Testis (tissue), 5 donors: ENCODE results near the gene LTBP1. TPM values are rescaled to one million over a fixed set of nuclear protein-coding genes. Genes with fewer than 3 reads are reported as not detected.

Source experiments
- DNase-seq: peaks from one replicate; pipeline ENCODE4 v3.0.0-alpha.2; 2019
- H3K27ac ChIP-seq, 2 donors: fragments of 200-600 bp; sonication (generic); one replicate each; pipeline ENCODE4 v1.5.1; 2019
- H3K27me3 ChIP-seq: fragments of 200-600 bp; sonication (generic); one replicate; pipeline ENCODE4 v1.5.1; 2019
- H3K36me3 ChIP-seq: fragments of 200-600 bp; sonication (generic); one replicate; pipeline ENCODE4 v1.5.1; 2017; ENCODE audit warnings: low read depth; ENCODE audit errors: missing control alignments
- H3K4me1 ChIP-seq: fragments of 200-600 bp; sonication (generic); one replicate; pipeline ENCODE4 v1.5.1; 2019
- H3K4me3 ChIP-seq, 2 donors: fragments of 200-600 bp; sonication (generic); one replicate each; pipeline ENCODE4 v1.5.1; 2017 to 2019
- H3K9me3 ChIP-seq: fragments of 200-600 bp; sonication (generic); one replicate; pipeline ENCODE4 v1.5.1; 2017
- CTCF ChIP-seq, 3 experiments: fragments of 450-650 bp in 2 of 3; fragments of 200-600 bp in 1 of 3; sonication (generic) in 1 of 3; IDR thresholded peaks; one replicate each; pipeline ENCODE4 v1.5.1; 2016 to 2019; ENCODE audit warnings: antibody characterized with exemption in 3 of 3, mild to moderate bottlenecking in 2 of 3, moderate library complexity in 1 of 3
- POLR2A ChIP-seq: fragments of 450-650 bp; IDR thresholded peaks from one replicate; pipeline ENCODE4 v1.6.1; 2017; ENCODE audit warnings: antibody characterized with exemption, mild to moderate bottlenecking, moderate library complexity
- WGBS, 2 donors: methylation state at CpG; one replicate each; pipeline ENCODE4 v1.1.5; 2018; 5-methylcytosine and 5-hydroxymethylcytosine counted together
- intact Hi-C: fragments of 100-400 bp; cut with DNase I; formaldehyde crosslinking; loops from one replicate; pipeline ENCODE4 v1.15.1; 2023; ENCODE audit warnings: low total_unique reads
- long read RNA-seq, 2 donors: transcript quantifications; one replicate each; lab custom pipeline, GENCODE V29; 2026
- polyA plus RNA-seq: library from polyadenylated mRNA; stranded (reverse); fragments of 350-450 nt; fragmentation: Illumina TruSeq; extraction: RNeasy Lipid Tissue Mini Kit (QIAGEN cat#74804); gene quantifications from one replicate; pipeline ENCODE4 v1.2.3, GENCODE V29; 2014; ENCODE audit warnings: low read depth, low replicate concordance; ENCODE audit not compliant: insufficient read depth
- total RNA-seq, 2 donors: library from RNA; depleted of rRNA; stranded (reverse); fragments of >200 nt; gene quantifications; one replicate each; pipeline ENCODE4 v1.2.3, GENCODE V29; 2016

Gene LTBP1, protein sequence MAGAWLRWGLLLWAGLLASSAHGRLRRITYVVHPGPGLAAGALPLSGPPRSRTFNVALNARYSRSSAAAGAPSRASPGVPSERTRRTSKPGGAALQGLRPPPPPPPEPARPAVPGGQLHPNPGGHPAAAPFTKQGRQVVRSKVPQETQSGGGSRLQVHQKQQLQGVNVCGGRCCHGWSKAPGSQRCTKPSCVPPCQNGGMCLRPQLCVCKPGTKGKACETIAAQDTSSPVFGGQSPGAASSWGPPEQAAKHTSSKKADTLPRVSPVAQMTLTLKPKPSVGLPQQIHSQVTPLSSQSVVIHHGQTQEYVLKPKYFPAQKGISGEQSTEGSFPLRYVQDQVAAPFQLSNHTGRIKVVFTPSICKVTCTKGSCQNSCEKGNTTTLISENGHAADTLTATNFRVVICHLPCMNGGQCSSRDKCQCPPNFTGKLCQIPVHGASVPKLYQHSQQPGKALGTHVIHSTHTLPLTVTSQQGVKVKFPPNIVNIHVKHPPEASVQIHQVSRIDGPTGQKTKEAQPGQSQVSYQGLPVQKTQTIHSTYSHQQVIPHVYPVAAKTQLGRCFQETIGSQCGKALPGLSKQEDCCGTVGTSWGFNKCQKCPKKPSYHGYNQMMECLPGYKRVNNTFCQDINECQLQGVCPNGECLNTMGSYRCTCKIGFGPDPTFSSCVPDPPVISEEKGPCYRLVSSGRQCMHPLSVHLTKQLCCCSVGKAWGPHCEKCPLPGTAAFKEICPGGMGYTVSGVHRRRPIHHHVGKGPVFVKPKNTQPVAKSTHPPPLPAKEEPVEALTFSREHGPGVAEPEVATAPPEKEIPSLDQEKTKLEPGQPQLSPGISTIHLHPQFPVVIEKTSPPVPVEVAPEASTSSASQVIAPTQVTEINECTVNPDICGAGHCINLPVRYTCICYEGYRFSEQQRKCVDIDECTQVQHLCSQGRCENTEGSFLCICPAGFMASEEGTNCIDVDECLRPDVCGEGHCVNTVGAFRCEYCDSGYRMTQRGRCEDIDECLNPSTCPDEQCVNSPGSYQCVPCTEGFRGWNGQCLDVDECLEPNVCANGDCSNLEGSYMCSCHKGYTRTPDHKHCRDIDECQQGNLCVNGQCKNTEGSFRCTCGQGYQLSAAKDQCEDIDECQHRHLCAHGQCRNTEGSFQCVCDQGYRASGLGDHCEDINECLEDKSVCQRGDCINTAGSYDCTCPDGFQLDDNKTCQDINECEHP (N-terminal part only)
- total RNA-seq = 10 to 100 TPM; 39.6 to 51.5 TPM
- polyA plus RNA-seq = 44.0 TPM
- long read RNA-seq, donor 1, partial matches to known transcripts = 21 of 21 reads
- long read RNA-seq, donor 1, other reads (novel, unspliced or antisense) = 0 of 21 reads
- long read RNA-seq, donor 2 = 0 reads

DNA sequence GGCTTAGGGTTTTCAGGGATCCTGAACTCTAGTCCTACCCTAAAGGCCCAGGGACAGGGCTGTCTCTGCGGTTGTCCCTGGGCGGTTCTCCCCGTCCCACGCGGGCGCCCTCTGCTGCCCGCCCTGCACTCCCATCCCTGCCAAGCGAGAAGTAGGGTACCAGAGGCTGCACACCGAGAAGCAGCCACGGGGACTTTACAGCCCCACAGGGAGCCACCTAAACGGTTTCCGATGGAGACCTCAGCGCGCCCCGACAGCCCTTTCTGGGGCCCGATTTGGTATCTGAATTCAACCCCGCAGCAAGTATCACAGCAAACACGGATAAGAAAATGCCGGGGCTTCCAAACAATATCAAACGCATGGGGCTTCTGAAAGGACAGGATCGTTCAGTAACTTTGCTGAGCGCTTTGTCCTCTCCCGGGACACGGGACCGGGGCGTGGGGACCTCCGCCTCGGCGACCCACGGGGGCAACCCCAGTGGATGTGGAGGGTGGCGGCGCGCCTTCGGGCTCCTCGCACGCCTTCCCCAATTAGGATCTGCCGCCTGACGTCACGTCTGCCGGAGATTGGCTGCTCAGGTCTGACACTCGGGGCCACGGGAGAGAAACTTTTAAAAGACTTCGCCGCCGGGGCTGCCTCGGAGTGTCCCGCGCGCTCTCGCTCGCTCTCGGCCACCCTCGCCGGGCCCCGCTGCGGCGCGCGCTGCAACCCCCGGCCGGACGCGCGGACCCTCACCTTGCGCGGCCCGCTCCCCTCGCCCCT, at the start of gene LTBP1:
Gene LTBP1 (plus strand): TSS at position 640 of the 762 bp plus-strand sequence. CDS start 372 bp downstream, outside the sequence.
- Histone ChIP-seq H3K4me1 (no peaks in the 10 kb centered on the region), H3K27ac (peak within 1 kb of the TSS; percentile 45 to 83), H3K36me3 (no peaks in the 10 kb centered on the region), H3K27me3 (no peaks in the 10 kb centered on the region), H3K4me3 (peak within 1 kb of the TSS; percentile 69 to 72), H3K9me3 (no peaks in the 10 kb centered on the region)
- peak; percentile 81 for DNase-seq
- intact Hi-C loops = loop anchor here (10.0 kb wide), 1 partner anchor 68 kb away; no protein-coding TSS in a partner anchor
- no peak for TF ChIP-seq POLR2A
- TF ChIP-seq CTCF (IDR thresholded peaks at IDR 0.05) = peak in 2 of 3 experiments; percentile 31 to 53
- WGBS, 2 donors = 1 to 2% methylated on average over 33 to 41 of the region's 68 CpGs

- no peak for DNase-seq
- no peak for TF ChIP-seq CTCF (IDR thresholded peaks at IDR 0.05)
- no peak for TF ChIP-seq POLR2A
- 74 to 85% methylated on average over 12 of the region's 12 CpGs for WGBS, 2 donors
- Histone ChIP-seq H3K4me3 (no peak overlapping the region), H3K4me1 (no peaks in the 10 kb centered on the region), H3K27ac (no peak overlapping the region), H3K27me3 (no peaks in the 10 kb centered on the region), H3K36me3 (no peaks in the 10 kb centered on the region), H3K9me3 (no peaks in the 10 kb centered on the region)
- intact Hi-C loops = no loop called here
Observed at GRCh38 chr2:32900246-32900973, 46.3 kb upstream of the LTBP1 start.

DNA sequence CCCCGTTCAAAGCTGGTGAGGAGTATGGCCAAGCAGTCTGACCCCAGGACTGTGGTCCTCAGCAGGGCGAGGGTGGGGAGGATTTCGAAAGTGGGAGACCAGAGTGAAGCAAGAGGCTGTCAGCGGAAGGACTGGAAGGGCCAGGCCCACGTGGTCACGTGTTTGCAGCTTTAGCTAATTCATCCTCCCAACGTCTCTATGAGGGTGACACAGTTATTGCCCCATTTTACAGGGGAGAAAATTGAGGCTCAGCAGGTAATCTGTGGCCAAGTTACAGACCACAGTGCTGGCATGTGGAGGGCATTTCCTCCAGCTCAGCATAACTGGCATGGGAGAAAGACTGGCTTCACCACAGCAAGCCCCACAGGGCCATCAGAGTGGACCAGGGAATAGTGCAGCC, 45.4 kb upstream of the LTBP1 start:
- no peak for DNase-seq
- H3K27ac ChIP-seq = no peak overlapping the region
- 89 to 91% methylated on average over 7 of the region's 7 CpGs for WGBS, 2 donors
- no peaks in the 10 kb centered on the region for H3K4me1 ChIP-seq
- H3K9me3 ChIP-seq = no peaks in the 10 kb centered on the region
- no peaks in the 10 kb centered on the region for H3K27me3 ChIP-seq
- intact Hi-C loops = no loop called here
- no peaks in the 10 kb centered on the region for H3K36me3 ChIP-seq
- H3K4me3 ChIP-seq = no peak overlapping the region
- no peak for TF ChIP-seq POLR2A
- TF ChIP-seq CTCF (IDR thresholded peaks at IDR 0.05) = no peak
